H1 (cell line): Measurements from ENCODE around the gene MT2A. TPM values are rescaled to one million over a fixed set of nuclear protein-coding genes. Genes with fewer than 3 reads are reported as not detected.

Source experiments
- CTCF ChIA-PET: fragments of 300-600 bp; sonication (Branson Sonifier 250); formaldehyde crosslinking; loops from one replicate; lab custom pipeline; 2021; ENCODE audit not compliant: partially characterized antibody; lab: Charles Lee
- POLR2A ChIA-PET: fragments of 300-600 bp; sonication (Branson Sonifier 250); formaldehyde crosslinking; loops from one replicate; lab custom pipeline; 2021; ENCODE audit warnings: inconsistent platforms; ENCODE audit not compliant: partially characterized antibody; lab: Charles Lee
- DNase-seq, 2 experiments: peaks; one replicate each; pipeline versions ENCODE4 v3.0.0 to v3.0.0-alpha.2; 2010 to 2022; ENCODE audit warnings: low spot score in 2 of 2, low read depth in 1 of 2, mixed read lengths in 1 of 2
- FAIRE-seq: peaks from 2 replicates; lab custom pipeline; 2011; peaks lifted over from hg19 to GRCh38; lab: Jason Lieb, UNC
- H2AFZ ChIP-seq: 2 replicates; pipeline ENCODE4 v1.8.1; 2012; ENCODE audit warnings: low read length, inconsistent platforms
- H2AK5ac ChIP-seq: 2 replicates; pipeline ENCODE4 v1.6.1; 2013; ENCODE audit warnings: low read depth, low read length
- H2BK120ac ChIP-seq: replicated peaks from 2 replicates; pipeline ENCODE3; 2013; ENCODE audit warnings: low read depth, low read length, inconsistent platforms
- H2BK12ac ChIP-seq: 2 replicates; pipeline ENCODE4 v1.6.1; 2013; ENCODE audit warnings: low read depth, low read length
- H2BK15ac ChIP-seq: 2 replicates; pipeline ENCODE4 v1.6.1; 2013; ENCODE audit warnings: low read length
- H2BK20ac ChIP-seq: 2 replicates; pipeline ENCODE4 v1.6.1; 2013; ENCODE audit warnings: low read length
- H2BK5ac ChIP-seq: 2 replicates; pipeline ENCODE4 v1.6.1; 2013; ENCODE audit warnings: low read depth, low read length
- H3K14ac ChIP-seq: 2 replicates; pipeline ENCODE4 v1.6.1; 2013; ENCODE audit warnings: inconsistent platforms; ENCODE audit not compliant: insufficient read length
- H3K18ac ChIP-seq: 2 replicates; pipeline ENCODE4 v1.6.1; 2013; ENCODE audit warnings: low read length; ENCODE audit errors: extremely low read depth
- H3K23ac ChIP-seq: 2 replicates; pipeline ENCODE4 v1.6.1; 2013; ENCODE audit warnings: inconsistent platforms; ENCODE audit not compliant: insufficient read length
- H3K23me2 ChIP-seq: 2 replicates; pipeline ENCODE4 v1.6.1; 2013; ENCODE audit warnings: low read depth, low read length
- H3K27ac ChIP-seq: 2 replicates; pipeline ENCODE4 v1.6.1; 2011; ENCODE audit warnings: low read depth, low read length, inconsistent platforms
- H3K27me3 ChIP-seq, 4 experiments: replicated peaks in 1 of 4; 1 replicate in 1 of 4; 2 replicates in 3 of 4; pipeline versions ENCODE4 v1.6.1 to v1.8.1; 2011 to 2013; ENCODE audit warnings: low read length in 3 of 4, mild to moderate bottlenecking in 3 of 4, inconsistent platforms in 2 of 4, mixed read lengths in 2 of 4, moderate library complexity in 1 of 4; ENCODE audit not compliant: control insufficient read depth in 3 of 4, insufficient read depth in 3 of 4; ENCODE audit errors: extremely low read depth in 1 of 4
- H3K36me3 ChIP-seq, 4 experiments: 2 replicates each; pipeline versions ENCODE4 v1.6.1 to v1.8.1; 2011 to 2013; ENCODE audit warnings: mild to moderate bottlenecking in 4 of 4, low read length in 3 of 4, moderate library complexity in 2 of 4, control low read depth in 1 of 4, inconsistent platforms in 1 of 4; ENCODE audit not compliant: insufficient read depth in 4 of 4, control insufficient read depth in 2 of 4
- H3K4ac ChIP-seq: replicated peaks from 2 replicates; pipeline ENCODE3; 2013; ENCODE audit warnings: low read length, low read depth, mixed read lengths, inconsistent platforms; ENCODE audit not compliant: insufficient read length
- H3K4me1 ChIP-seq, 4 experiments: replicated peaks in 1 of 4; 1 replicate in 1 of 4; 2 replicates in 3 of 4; pipeline versions ENCODE4 v1.6.1 to v1.8.1; 2011 to 2013; ENCODE audit warnings: low read length in 3 of 4, inconsistent platforms in 2 of 4, mixed read lengths in 1 of 4; ENCODE audit not compliant: insufficient read depth in 4 of 4, control insufficient read depth in 3 of 4
- H3K4me2 ChIP-seq, 2 experiments: 2 replicates each; pipeline versions ENCODE4 v1.6.1 to v1.8.1; 2011 to 2013; ENCODE audit warnings: low read depth in 2 of 2, low read length in 2 of 2, control low read depth in 1 of 2, inconsistent platforms in 1 of 2, mild to moderate bottlenecking in 1 of 2; ENCODE audit not compliant: insufficient read depth in 1 of 2
- H3K4me3 ChIP-seq, 4 experiments: fragments of 200-600, 300-600 bp in 1 of 4; sonication (generic), shearing (Covaris generic), sonication (Bioruptor Twin) in 1 of 4; 2 replicates each; pipeline versions ENCODE4 v1.5.1 to v1.8.1; 2011 to 2016; ENCODE audit warnings: low read length in 4 of 4, low read depth in 3 of 4, control low read depth in 2 of 4, inconsistent platforms in 2 of 4, mild to moderate bottlenecking in 2 of 4, mixed read lengths in 1 of 4, moderate library complexity in 1 of 4; ENCODE audit not compliant: insufficient read depth in 2 of 4; ENCODE audit errors: extremely low read depth in 1 of 4
- H3K56ac ChIP-seq: replicated peaks from 2 replicates; pipeline ENCODE3; 2013; ENCODE audit warnings: low read depth, mild to moderate bottlenecking, mixed read lengths, low read length, inconsistent platforms; ENCODE audit not compliant: insufficient read length
- H3K79me1 ChIP-seq: 2 replicates; pipeline ENCODE4 v1.6.1; 2013; ENCODE audit warnings: low read depth, low read length, control low read depth
- H3K79me2 ChIP-seq, 2 experiments: 2 replicates each; pipeline versions ENCODE4 v1.6.1 to v1.8.1; 2012 to 2013; ENCODE audit warnings: low read length in 2 of 2, mild to moderate bottlenecking in 2 of 2, inconsistent platforms in 1 of 2; ENCODE audit not compliant: insufficient read depth in 2 of 2, control insufficient read depth in 1 of 2
- H3K9ac ChIP-seq, 4 experiments: replicated peaks in 1 of 4; 1 replicate in 1 of 4; 2 replicates in 3 of 4; pipeline versions ENCODE4 v1.6.1 to v1.8.1; 2011 to 2013; ENCODE audit warnings: low read depth in 3 of 4, low read length in 3 of 4, control low read depth in 2 of 4, mild to moderate bottlenecking in 2 of 4, moderate library complexity in 2 of 4, inconsistent platforms in 1 of 4; ENCODE audit errors: extremely low read depth in 1 of 4
- H3K9me3 ChIP-seq, 2 experiments: 2 replicates each; pipeline versions ENCODE4 v1.6.1 to v1.8.1; 2012 to 2013; ENCODE audit warnings: mild to moderate bottlenecking in 2 of 2, moderate library complexity in 2 of 2, control low read depth in 1 of 2, inconsistent platforms in 1 of 2, low read depth in 1 of 2, low read length in 1 of 2, mixed read lengths in 1 of 2; ENCODE audit not compliant: insufficient read depth in 2 of 2
- H4K20me1 ChIP-seq, 2 experiments: replicated peaks in 1 of 2; 2 replicates each; pipeline versions ENCODE3 to v1.8.1; 2011 to 2013; ENCODE audit warnings: inconsistent platforms in 2 of 2, low read length in 2 of 2, mild to moderate bottlenecking in 1 of 2; ENCODE audit not compliant: insufficient read depth in 2 of 2, control insufficient read depth in 1 of 2
- H4K5ac ChIP-seq: 2 replicates; pipeline ENCODE4 v1.6.1; 2013; ENCODE audit warnings: low read length, low read depth, mixed read lengths, inconsistent platforms; ENCODE audit not compliant: insufficient read length
- H4K8ac ChIP-seq: 2 replicates; pipeline ENCODE4 v1.8.0; 2013; ENCODE audit warnings: mild to moderate bottlenecking, moderate library complexity, low read length, inconsistent platforms; ENCODE audit not compliant: insufficient read depth; ENCODE audit errors: extremely low read depth
- H4K91ac ChIP-seq: replicated peaks from 2 replicates; pipeline ENCODE3; 2013; ENCODE audit warnings: low read length, mixed read lengths, inconsistent platforms; ENCODE audit not compliant: insufficient read length
- PHF8 ChIP-seq: fragments of 200-600 bp; sonication (generic); conservative IDR thresholded peaks from 2 replicates; pipeline ENCODE4 v1.7.1; 2012; ENCODE audit warnings: low read depth, mild to moderate bottlenecking, inconsistent platforms, low read length, moderate library complexity
- WGBS, 2 experiments: shearing (Covaris generic) in 1 of 2; methylation state at CpG; one replicate each; pipeline versions ENCODE4 v1.1.6 to v1.1.7; 2013 to 2015; ENCODE audit warnings: low lambda C conversion rate in 2 of 2, mixed read lengths in 2 of 2, inconsistent platforms in 1 of 2, low coverage in 1 of 2, missing lambda C conversion rate in 1 of 2; ENCODE audit not compliant: insufficient replicate concordance in 2 of 2, insufficient coverage in 1 of 2, insufficient read length in 1 of 2; ENCODE audit errors: extremely low coverage in 1 of 2, missing lambda C conversion rate in 1 of 2; 5-methylcytosine and 5-hydroxymethylcytosine counted together
- polyA plus RNA-seq, 7 experiments: library from polyadenylated mRNA; depleted of rRNA in 3 of 7; stranded (reverse) in 5 of 7; unstranded in 2 of 7; fragments of >200 nt in 5 of 7; fragments of 200-250 nt in 2 of 7; gene quantifications; 1 replicate in 5 of 7; 2 replicates in 1 of 7; 4 replicates in 1 of 7; pipeline versions ENCODE4 v1.2.1 to v1.2.3, GENCODE V29; 2011 to 2013; ENCODE audit warnings: missing spikeins in 2 of 7, mixed read lengths in 2 of 7
- total RNA-seq: library from RNA; stranded (reverse); fragmentation: NEBNext Ultra II Directional; extraction: Animal tissue kit (Norgen Biotek cat#: 25700); gene quantifications from 2 replicates; pipeline ENCODE4 v1.2.1, GENCODE V29; 2021

Gene MT2A
- total and polyA plus RNA-seq, 2 of the 8 experiments (the other 6 are each of a cell fraction or from before 2014, with no cell fraction given): 9.5 to 30.1 TPM

DNA sequence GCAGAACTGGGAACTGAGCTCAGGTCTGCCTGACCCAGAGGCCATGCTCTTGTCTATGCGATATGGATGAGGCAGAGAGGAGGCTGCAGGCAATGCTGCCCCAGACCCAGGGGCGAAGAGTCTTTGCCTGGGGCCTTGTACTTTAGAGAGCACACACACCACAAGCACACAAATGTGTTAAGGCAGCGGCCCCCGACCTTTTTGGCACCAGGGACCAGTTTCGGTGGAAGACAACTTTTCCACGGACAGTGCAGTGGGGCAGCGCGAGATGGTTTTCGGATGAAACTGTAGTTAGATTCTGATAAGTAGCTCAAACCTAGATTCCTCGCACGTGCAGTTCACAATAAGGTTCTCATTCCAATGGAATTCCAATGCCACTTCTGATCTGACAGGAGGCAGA lies 36.9 kb upstream of the MT2A start:
- no peak for DNase-seq
- H3K36me3 ChIP-seq: no peaks in the 10 kb centered on the region
- H4K8ac ChIP-seq: no peak overlapping the region
- no peak overlapping the region for H3K56ac ChIP-seq
- no peaks in the 10 kb centered on the region for H3K4me1 ChIP-seq
- H3K4me3 ChIP-seq: no peak overlapping the region
- H2BK120ac ChIP-seq: no peak overlapping the region
- no peaks in the 10 kb centered on the region for H3K79me2 ChIP-seq
- no peaks in the 10 kb centered on the region for H3K79me1 ChIP-seq
- H3K9me3 ChIP-seq: no peaks in the 10 kb centered on the region
- H3K27me3 ChIP-seq: peaks cover 0 to 2% (median under 1%) of the 10 kb centered on the region in 4 experiments; a peak in 1 of 7 replicates
- no peak for FAIRE-seq
- H4K5ac ChIP-seq: no peak overlapping the region
- 94% methylated on average over 11 of the region's 11 CpGs; no CpG with 5 or more reads in 1 of the 2 experiments for WGBS, 2 experiments
- H3K14ac ChIP-seq: no peak overlapping the region
- H4K20me1 ChIP-seq: no peaks in the 10 kb centered on the region
- H3K27ac ChIP-seq: no peak overlapping the region
- H2AFZ ChIP-seq: no peak overlapping the region
- H2AK5ac ChIP-seq: no peak overlapping the region
- H2BK15ac ChIP-seq: no peak overlapping the region
- no peak overlapping the region for H3K4ac ChIP-seq
- CTCF ChIA-PET: interaction anchor here (0.9 to 1.0 kb wide), 3 partner anchors 16 to 57 kb away, joined by 3 to 6 read pairs (median 4); no protein-coding TSS in a partner anchor
- H3K23me2 ChIP-seq: no peaks in the 10 kb centered on the region; the same call in 1 of the 2 replicates
- no peak overlapping the region for H4K91ac ChIP-seq
- H2BK12ac ChIP-seq: no peak overlapping the region
- H2BK5ac ChIP-seq: no peak overlapping the region
- no peak overlapping the region for H3K18ac ChIP-seq
- H3K23ac ChIP-seq: no peak overlapping the region
- H3K4me2 ChIP-seq: no peak overlapping the region
- no peak overlapping the region for H3K9ac ChIP-seq
- POLR2A ChIA-PET: no interaction called here
- no peak overlapping the region for H2BK20ac ChIP-seq
- TF ChIP-seq PHF8: no peak
